ENCODE measurements around the gene COL18A1.
"Not testable (repeated sequence)": the region's sequence is repeated elsewhere in the genome, so short reads cannot be mapped to it uniquely, and the experiment has no call there.

The COL18A1 gene

DNA sequence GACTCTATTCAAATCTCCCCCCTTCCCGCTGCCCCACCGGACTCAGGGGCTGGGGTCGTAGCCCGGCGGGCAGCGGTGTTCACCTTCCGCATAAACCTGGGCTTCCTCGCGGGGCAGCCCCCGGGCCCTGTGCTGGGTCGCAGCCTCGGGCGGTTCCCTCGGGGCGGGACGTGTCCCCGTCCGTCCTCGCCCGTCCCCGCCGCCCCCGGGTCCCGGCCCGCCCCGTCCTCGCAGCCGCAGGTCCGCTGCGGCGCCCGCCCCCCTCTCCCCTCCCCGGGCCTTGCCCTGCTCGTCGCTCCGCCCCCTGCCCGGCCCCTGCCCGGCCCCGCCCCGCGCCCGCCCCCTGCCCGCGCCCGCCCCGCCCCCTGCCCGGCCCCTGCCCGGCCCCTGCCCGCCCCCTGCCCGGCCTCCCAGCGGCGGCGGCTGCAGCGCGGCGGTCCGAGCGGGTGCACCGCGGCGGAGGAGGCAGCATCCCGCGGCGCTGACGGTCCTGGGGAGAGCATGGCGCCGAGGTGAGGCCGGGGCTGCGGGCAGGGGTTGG lies at the start of gene COL18A1:
TSS of gene COL18A1 (plus strand) at position 436 of the 541 bp plus-strand sequence. CDS start at position 502, 66 bp downstream.
- DNase-seq (ENCODE audit: low spot score) = peak; percentile 80

GRCh38 chr21:45355573-45355972 lies 49.4 kb upstream of the COL18A1 start:
- no peak for DNase-seq (ENCODE audit: low spot score)

- DNase-seq (ENCODE audit: low spot score) = no peak
These were observed 48.7 kb upstream of the COL18A1 start for GRCh38 chr21:45356251-45356650.

DNA sequence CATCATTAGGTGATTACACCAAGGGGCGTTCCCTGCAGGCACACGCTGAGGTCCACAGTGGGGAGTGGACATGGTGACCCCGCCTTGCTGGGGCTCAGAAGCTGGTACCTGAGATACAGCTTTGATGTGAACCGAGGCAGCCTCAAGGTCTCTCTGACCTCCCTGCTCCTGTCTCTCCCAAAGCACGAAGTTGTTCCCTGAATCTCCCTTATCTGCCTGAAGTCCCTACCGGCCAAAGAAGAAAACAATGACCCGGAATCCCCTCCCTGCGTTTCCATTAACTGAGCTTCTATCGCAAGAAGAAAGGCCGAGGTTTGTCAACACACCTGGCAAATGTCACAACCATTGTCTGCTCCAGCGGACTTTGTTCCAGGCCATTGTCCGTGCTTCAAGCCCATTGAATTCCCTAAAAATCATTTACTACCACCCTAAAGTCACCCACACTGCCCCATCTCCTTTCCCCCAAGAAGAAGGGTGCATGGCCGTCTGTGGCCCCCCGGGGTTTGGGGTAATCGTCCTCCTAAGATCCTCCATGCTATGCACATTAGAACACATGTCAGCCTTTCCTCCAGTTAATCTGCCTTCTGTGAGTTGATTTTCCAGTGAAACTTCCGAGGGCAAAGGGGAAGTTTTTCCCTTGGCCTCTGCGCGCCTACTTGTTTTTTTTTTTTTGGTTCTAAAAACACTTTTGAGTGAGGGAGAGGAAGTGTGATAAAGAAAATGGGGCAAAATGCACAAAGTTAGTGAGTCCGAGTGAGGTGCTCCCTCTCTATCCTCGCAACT lies 48.1 kb upstream of the COL18A1 start:
- no peak for DNase-seq (ENCODE audit: low spot score)

DNA sequence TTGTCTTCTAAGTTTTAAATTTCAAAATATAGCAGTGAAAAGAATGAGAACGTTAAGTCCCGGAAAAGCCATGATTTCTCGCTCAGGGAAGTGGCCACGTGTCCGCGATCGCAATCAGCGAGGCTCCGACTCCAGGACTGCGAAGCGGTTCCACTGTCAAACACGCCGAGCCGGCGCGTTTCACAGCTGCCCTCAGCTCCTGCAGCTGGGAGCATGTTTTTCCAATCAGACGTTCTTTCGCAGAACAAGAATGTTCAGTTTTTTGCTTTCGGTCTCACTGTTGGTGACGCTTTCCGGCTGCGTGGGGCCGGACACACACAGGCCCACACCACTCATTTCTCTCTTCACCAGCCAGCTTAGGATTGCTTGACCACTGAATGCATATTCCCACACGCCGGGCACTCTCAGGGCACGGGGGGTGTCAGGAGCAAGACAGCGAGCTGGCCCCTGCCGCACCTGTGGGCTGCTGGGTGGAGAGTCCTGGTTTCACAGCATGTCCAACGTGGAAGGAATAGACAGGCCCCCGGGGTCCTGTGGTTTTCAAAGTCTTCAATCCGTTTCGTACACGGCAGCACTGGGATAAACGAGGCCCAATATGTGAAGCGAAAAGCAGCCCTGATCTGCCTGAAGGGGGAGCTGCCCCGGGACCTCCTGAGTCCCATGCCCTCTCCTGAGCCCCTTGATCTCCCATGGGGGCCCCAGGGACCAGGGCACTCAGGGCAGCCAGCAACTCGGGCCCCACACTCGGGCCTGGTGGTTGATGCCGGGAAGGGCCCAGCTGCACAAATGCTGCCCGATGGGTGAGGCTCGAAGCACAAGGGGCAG lies 47.3 kb upstream of the COL18A1 start:
- DNase-seq (ENCODE audit: low spot score) = no peak

GRCh38 chr21:45358261-45358670 lies 46.7 kb upstream of the COL18A1 start:
- DNase-seq (ENCODE audit: low spot score) = no peak

- no peak for DNase-seq (ENCODE audit: low spot score)
These were observed 46.2 kb upstream of the COL18A1 start for GRCh38 chr21:45358711-45359310.

DNA sequence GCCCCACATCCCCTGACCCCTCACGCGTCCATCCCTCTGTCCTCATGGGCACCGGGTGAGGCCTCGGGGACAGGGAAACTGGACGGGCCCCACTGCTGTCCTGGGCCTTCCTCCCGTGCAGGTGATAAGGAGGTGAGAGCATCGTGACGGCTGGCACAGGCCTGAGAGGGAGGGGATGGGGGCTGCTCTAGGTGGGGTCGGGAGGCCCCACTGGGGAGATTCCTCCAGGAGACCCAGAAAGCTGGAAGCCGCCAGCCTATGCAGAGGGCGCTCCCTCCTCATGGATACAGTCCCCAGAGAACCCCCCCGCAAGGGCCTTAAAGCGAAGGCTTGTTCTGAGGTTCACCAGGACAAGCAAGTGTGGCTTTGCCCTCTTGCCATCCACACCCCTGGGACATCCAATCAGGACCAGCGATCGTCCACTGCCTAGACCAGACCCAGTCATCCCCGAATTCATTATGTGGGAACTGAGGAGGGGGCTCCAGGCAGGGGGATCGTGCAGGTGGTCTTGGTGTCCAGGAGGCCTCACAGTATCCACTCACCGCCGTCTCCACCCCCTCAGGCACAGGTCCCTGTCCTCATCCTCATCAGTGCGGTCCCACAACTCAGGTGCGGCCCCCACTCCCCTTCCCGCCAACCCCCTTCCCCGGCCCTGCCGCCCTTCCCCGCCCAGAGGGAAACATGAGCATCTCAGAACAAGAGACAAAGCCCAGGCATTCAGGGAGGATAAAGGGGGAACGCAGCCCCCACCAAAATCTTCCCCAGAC lies 45.3 kb upstream of the COL18A1 start:
- DNase-seq (ENCODE audit: low spot score) = no peak

DNA sequence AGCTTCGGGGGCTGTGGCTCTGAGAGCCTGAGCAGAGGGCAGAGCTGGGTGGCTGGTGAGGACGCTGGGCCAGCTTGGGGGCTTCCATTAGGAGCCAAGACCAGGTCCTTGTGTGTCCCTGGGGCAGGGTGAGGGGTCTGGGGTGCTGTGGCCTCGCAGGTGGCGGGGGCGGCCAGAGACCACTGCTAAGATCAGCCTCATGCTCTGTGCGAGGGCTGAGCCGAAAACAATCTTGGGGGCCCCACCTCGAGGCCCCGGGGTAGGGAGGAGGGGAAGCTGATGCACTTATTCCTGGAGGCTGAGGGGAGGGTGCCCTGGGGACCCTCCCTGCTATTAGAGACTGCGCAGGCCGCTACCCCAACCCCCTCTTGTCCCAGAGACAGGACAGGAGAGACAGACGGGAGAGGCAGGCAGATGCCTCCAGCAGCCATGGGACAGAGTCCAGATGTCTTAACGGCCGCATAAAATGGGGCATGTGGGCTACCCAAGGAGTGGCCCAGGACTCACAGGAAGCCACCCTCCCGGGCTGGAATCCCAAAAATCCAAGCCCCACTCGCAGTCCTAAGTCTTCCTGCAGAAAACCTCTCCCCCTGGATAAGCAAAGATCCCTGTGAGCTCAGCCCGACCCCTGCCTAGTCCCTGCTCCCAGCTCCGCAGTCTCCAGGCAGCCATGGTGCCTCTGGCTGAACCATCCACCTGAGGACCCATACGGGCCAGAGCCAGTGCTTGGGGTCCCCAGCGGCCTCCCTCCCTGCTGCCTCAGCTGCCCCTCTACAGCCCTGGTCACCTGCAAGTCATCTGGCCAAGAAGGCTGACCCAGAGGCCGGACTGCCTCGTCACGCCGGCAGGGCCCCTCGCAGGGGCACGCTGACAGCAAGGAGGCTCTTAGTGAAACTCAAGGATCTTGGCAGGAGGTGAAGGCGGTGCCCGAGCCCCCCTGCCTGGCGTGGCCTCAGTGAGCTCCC lies 43.6 kb upstream of the COL18A1 start:
- DNase-seq (ENCODE audit: low spot score) = no peak

- DNase-seq (ENCODE audit: low spot score) = no peak
These were observed 42.8 kb upstream of the COL18A1 start for GRCh38 chr21:45362077-45362747.

DNA sequence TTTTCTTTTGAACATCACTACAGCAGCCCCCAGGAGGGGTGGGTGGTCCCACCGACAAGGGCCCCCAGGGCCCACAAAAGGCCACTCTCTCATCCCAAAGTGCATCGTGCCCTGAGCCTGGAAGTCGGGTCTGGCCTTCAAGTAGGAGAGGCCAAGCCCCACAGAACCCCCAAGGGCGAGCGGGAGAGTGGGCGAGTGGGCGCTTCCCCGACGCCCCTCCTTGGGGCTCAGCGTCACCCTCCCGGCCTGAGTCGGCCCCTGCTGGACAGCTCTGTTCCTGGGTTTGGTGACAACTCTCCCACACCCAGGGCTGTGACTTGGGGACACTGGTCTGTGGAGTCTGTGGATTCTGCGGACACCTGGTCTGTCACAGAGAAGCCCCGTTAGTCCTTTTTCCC lies 42.2 kb upstream of the COL18A1 start:
- no peak for DNase-seq (ENCODE audit: low spot score)

GRCh38 chr21:45363272-45363671 lies 41.7 kb upstream of the COL18A1 start:
- not testable (repeated sequence) for DNase-seq (ENCODE audit: low spot score)

DNA sequence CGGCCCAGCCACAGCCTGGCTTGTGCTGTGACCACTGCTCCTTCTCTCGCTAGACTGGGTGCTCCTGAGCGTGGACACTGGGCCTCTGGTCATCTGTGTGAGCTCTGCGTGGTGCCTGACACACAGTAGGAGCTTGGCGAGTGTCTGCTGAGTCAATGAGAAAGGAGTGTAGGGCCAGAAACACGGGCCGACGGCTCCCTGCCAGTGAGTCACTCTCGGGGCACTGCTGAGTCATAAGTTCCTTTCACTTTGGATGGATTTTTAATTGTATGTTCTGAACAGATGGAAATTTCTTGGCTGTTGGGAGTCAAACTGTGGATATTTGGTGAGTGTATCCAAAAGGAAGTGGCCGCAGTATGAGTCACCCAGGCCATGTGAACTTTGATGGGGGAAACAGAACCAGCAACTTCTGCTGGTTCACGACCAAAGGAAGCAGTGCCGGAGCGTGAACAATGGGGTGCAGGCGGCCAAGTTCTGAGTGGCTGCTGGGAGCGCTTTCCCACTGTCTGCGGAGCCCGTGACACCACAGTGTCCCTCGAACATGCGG lies 41.0 kb upstream of the COL18A1 start:
- peak; percentile 95 for DNase-seq (ENCODE audit: low spot score)

- no peak for DNase-seq (ENCODE audit: low spot score)
These were observed 40.3 kb upstream of the COL18A1 start for GRCh38 chr21:45364468-45365185.

GRCh38 chr21:45365186-45365607 lies 39.8 kb upstream of the COL18A1 start:
- no peak for DNase-seq (ENCODE audit: low spot score)

DNA sequence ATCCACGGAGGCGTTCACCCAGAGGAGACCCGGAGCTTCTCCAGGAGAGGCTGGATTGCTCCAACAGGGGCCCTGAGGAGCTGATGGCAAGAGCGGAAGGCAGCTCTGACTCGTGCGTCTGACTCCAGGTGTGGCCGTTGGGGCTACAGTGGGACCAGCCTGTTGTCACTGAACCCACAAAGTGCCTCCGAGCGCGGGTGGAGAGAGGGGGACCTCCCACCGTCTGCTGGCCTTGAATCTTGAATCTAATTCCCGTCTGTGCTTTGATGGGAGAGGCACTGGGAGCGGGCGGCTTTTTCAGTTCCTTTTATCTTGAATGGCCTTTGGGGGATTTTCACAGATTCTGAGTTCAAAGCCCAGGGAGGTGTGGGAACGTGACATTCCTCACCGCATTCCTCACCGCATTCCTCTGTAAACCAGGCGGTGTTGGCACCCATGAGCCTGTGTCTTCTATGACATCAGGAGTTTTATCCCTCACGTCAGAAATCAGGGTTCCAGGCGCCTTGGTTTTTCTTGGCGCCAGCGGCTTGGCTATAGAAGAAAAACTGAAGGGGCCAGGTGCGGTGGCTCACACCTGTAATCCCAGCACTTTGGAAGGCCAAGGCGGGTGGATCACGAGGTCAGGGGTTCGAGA lies 39.2 kb upstream of the COL18A1 start:
- DNase-seq (ENCODE audit: low spot score) = no peak

GRCh38 chr21:45366476-45366875 lies 38.5 kb upstream of the COL18A1 start:
- DNase-seq (ENCODE audit: low spot score) = no peak

- peak; percentile 82 for DNase-seq (ENCODE audit: low spot score)
These were observed 38.0 kb upstream of the COL18A1 start for GRCh38 chr21:45366931-45367401.
